Measurements from ENCODE around the gene POU6F2.

The POU6F2 gene

GRCh38 chr7:39247576-39247975 is 269.9 kb downstream of the POU6F2 start:
- Histone ChIP-seq H3K36me3 (ENCODE audit: control insufficient read depth, insufficient read depth, low read length) (no peaks in the 10 kb centered on the region), H3K4me1 (ENCODE audit: control insufficient read depth, insufficient read depth, low read length, poor library complexity, severe bottlenecking) (no peaks in the 10 kb centered on the region), H3K27me3 (replicated peaks; ENCODE audit: control insufficient read depth, insufficient read depth, low read length, poor library complexity, severe bottlenecking) (no peaks in the 10 kb centered on the region), H3K4me3 (ENCODE audit: insufficient read depth, low read depth, low read length, poor library complexity, severe bottlenecking) (no peak overlapping the region), H3K9me3 (ENCODE audit: control insufficient read depth, low read length) (no peaks in the 10 kb centered on the region), H3K27ac (ENCODE audit: insufficient read depth, low read length, poor library complexity, severe bottlenecking) (no peak overlapping the region)
- no peak for DNase-seq

- H3K9me3 ChIP-seq (ENCODE audit: control insufficient read depth, low read length) = no peaks in the 10 kb centered on the region
- DNase-seq = no peak
- H3K4me1 ChIP-seq (ENCODE audit: control insufficient read depth, insufficient read depth, low read length, poor library complexity, severe bottlenecking) = no peaks in the 10 kb centered on the region
- no peak overlapping the region for H3K4me3 ChIP-seq (ENCODE audit: insufficient read depth, low read depth, low read length, poor library complexity, severe bottlenecking)
- H3K36me3 ChIP-seq (ENCODE audit: control insufficient read depth, insufficient read depth, low read length) = no peaks in the 10 kb centered on the region
- no peaks in the 10 kb centered on the region for H3K27me3 ChIP-seq (replicated peaks; ENCODE audit: control insufficient read depth, insufficient read depth, low read length, poor library complexity, severe bottlenecking)
- H3K27ac ChIP-seq (ENCODE audit: insufficient read depth, low read length, poor library complexity, severe bottlenecking) = no peak overlapping the region
Measured at GRCh38 chr7:39248041-39248691, 270.5 kb downstream of the POU6F2 start.

GRCh38 chr7:39248692-39249090 is 271.0 kb downstream of the POU6F2 start:
- Histone ChIP-seq H3K9me3 (ENCODE audit: control insufficient read depth, low read length) (no peaks in the 10 kb centered on the region), H3K27me3 (replicated peaks; ENCODE audit: control insufficient read depth, insufficient read depth, low read length, poor library complexity, severe bottlenecking) (no peaks in the 10 kb centered on the region), H3K27ac (ENCODE audit: insufficient read depth, low read length, poor library complexity, severe bottlenecking) (no peak overlapping the region), H3K4me3 (ENCODE audit: insufficient read depth, low read depth, low read length, poor library complexity, severe bottlenecking) (no peak overlapping the region), H3K4me1 (ENCODE audit: control insufficient read depth, insufficient read depth, low read length, poor library complexity, severe bottlenecking) (no peaks in the 10 kb centered on the region), H3K36me3 (ENCODE audit: control insufficient read depth, insufficient read depth, low read length) (no peaks in the 10 kb centered on the region)
- no peak for DNase-seq

DNA sequence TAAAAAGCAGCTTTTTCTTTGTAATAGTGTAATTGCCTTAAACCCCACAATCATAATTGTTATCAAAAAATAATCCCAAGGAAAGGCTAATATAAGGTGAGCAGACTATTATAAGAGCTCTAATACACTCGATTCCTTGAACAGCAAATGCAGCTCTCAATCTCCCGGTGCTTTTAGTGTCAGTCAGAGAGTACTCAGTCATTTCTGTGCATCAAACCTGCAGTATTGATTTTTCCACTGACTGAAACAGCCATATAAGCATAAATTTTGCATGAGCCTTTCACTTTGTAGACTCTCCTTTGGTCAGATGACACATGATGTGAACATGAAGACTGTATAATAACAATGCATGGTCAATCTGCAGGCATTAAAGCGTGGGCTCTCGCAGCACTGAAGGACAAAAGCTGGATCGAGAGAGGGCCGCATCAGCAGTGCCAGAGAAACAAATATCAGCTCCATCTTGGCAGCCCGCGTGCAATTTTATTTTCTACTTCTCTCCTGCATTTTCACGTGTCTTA is 272.0 kb downstream of the POU6F2 start:
- no peak for DNase-seq
- Histone ChIP-seq H3K27ac (ENCODE audit: insufficient read depth, low read length, poor library complexity, severe bottlenecking) (no peak overlapping the region), H3K36me3 (ENCODE audit: control insufficient read depth, insufficient read depth, low read length) (no peaks in the 10 kb centered on the region)

DNA sequence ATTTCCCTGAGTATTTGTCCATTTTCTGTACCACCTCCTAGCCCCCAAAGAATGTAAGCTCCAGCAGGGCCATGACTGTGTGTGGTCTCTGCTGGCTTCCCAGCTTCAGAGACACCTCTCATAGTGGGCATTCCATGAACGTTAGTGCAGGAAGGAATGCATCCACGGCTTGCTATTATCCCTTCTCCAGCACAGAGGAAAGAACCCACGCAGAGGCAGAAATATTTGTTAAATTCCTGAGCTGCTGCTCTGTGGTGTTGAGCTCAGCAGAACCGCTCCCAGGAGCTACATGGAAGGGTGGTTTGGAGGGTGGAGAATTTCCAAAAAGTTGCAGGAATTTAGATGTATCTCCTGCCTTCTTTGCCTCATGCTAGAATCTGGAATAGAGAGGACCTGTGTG is 275.2 kb downstream of the POU6F2 start:
- no peaks in the 10 kb centered on the region for H3K4me1 ChIP-seq (ENCODE audit: control insufficient read depth, insufficient read depth, low read length, poor library complexity, severe bottlenecking)
- DNase-seq = no peak

More for the DNA sequence above, 272.0 kb downstream of the POU6F2 start:
- no peak overlapping the region for H3K4me3 ChIP-seq (ENCODE audit: insufficient read depth, low read depth, low read length, poor library complexity, severe bottlenecking)
- no peaks in the 10 kb centered on the region for H3K27me3 ChIP-seq (replicated peaks; ENCODE audit: control insufficient read depth, insufficient read depth, low read length, poor library complexity, severe bottlenecking)
- H3K4me1 ChIP-seq (ENCODE audit: control insufficient read depth, insufficient read depth, low read length, poor library complexity, severe bottlenecking) = no peaks in the 10 kb centered on the region
- no peaks in the 10 kb centered on the region for H3K9me3 ChIP-seq (ENCODE audit: control insufficient read depth, low read length)

DNA sequence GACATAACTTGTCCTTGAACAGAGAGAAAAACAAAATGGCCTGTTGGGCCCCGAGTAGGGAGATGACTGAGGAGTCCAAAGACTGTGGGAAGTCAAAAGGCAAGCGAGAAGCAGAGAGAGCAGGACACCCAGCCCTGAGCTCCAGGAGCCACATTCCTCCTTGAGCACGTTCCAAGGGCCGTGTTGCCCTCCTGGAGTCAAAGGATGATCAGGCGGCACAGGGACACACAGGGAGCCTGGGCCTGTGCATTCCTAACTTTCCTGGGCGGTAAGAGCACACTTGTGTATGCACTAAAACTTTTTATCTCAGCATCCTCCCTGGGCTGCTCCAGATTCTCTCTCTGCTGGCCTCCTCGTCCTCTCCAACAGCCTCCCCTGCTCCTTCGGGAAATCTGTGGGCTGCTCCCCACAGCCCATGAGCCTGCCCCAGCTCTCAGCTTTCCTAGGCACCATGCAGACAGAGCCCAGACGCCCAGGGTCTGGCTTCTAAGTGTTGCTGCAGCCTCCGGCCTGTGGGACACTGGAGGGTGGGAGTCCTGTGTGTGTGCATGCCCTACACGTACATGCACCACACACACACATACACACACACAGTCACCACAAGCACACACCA is 281.8 kb downstream of the POU6F2 start:
- Histone ChIP-seq H3K36me3 (ENCODE audit: control insufficient read depth, insufficient read depth, low read length) (no peaks in the 10 kb centered on the region), H3K27me3 (replicated peaks; ENCODE audit: control insufficient read depth, insufficient read depth, low read length, poor library complexity, severe bottlenecking) (no peaks in the 10 kb centered on the region), H3K4me1 (ENCODE audit: control insufficient read depth, insufficient read depth, low read length, poor library complexity, severe bottlenecking) (no peaks in the 10 kb centered on the region), H3K4me3 (ENCODE audit: insufficient read depth, low read depth, low read length, poor library complexity, severe bottlenecking) (no peak overlapping the region), H3K9me3 (ENCODE audit: control insufficient read depth, low read length) (no peaks in the 10 kb centered on the region), H3K27ac (ENCODE audit: insufficient read depth, low read length, poor library complexity, severe bottlenecking) (no peak overlapping the region)
- no peak for DNase-seq

More for the DNA sequence above, 275.2 kb downstream of the POU6F2 start:
- no peak overlapping the region for H3K27ac ChIP-seq (ENCODE audit: insufficient read depth, low read length, poor library complexity, severe bottlenecking)
- no peaks in the 10 kb centered on the region for H3K36me3 ChIP-seq (ENCODE audit: control insufficient read depth, insufficient read depth, low read length)
- H3K4me3 ChIP-seq (ENCODE audit: insufficient read depth, low read depth, low read length, poor library complexity, severe bottlenecking) = no peak overlapping the region
- no peaks in the 10 kb centered on the region for H3K27me3 ChIP-seq (replicated peaks; ENCODE audit: control insufficient read depth, insufficient read depth, low read length, poor library complexity, severe bottlenecking)
- no peaks in the 10 kb centered on the region for H3K9me3 ChIP-seq (ENCODE audit: control insufficient read depth, low read length)

- no peaks in the 10 kb centered on the region for H3K4me1 ChIP-seq (ENCODE audit: control insufficient read depth, insufficient read depth, low read length, poor library complexity, severe bottlenecking)
- no peak overlapping the region for H3K4me3 ChIP-seq (ENCODE audit: insufficient read depth, low read depth, low read length, poor library complexity, severe bottlenecking)
- H3K9me3 ChIP-seq (ENCODE audit: control insufficient read depth, low read length) = no peaks in the 10 kb centered on the region
- no peaks in the 10 kb centered on the region for H3K27me3 ChIP-seq (replicated peaks; ENCODE audit: control insufficient read depth, insufficient read depth, low read length, poor library complexity, severe bottlenecking)
- DNase-seq = no peak
- H3K36me3 ChIP-seq (ENCODE audit: control insufficient read depth, insufficient read depth, low read length) = no peaks in the 10 kb centered on the region
- no peak overlapping the region for H3K27ac ChIP-seq (ENCODE audit: insufficient read depth, low read length, poor library complexity, severe bottlenecking)
Measured at GRCh38 chr7:39260279-39260844, 282.7 kb downstream of the POU6F2 start.

DNA sequence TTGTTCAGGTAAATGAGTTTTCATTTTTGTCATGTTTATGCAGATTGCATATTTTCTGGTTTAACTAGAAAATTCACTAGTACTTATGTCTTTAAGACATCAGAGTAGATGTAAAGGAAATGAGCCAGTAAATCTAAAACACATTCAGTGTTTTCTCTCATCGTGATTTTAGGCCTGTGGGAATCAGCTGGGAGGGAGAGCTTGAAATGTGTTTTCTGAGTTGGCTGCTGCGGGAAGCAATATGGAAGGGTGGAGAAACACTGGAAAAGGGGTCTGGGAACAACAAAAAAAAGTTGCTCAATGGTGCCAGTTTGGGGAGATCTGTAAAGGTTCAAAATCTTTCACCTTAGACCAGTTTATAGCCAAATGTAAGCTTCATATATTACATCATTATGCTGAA is 284.1 kb downstream of the POU6F2 start:
- Histone ChIP-seq H3K4me1 (ENCODE audit: control insufficient read depth, insufficient read depth, low read length, poor library complexity, severe bottlenecking) (no peaks in the 10 kb centered on the region), H3K36me3 (ENCODE audit: control insufficient read depth, insufficient read depth, low read length) (no peaks in the 10 kb centered on the region), H3K27me3 (replicated peaks; ENCODE audit: control insufficient read depth, insufficient read depth, low read length, poor library complexity, severe bottlenecking) (no peaks in the 10 kb centered on the region), H3K27ac (ENCODE audit: insufficient read depth, low read length, poor library complexity, severe bottlenecking) (no peak overlapping the region), H3K9me3 (ENCODE audit: control insufficient read depth, low read length) (no peaks in the 10 kb centered on the region), H3K4me3 (ENCODE audit: insufficient read depth, low read depth, low read length, poor library complexity, severe bottlenecking) (no peak overlapping the region)
- no peak for DNase-seq

- Histone ChIP-seq H3K4me3 (ENCODE audit: insufficient read depth, low read depth, low read length, poor library complexity, severe bottlenecking) (no peak overlapping the region), H3K4me1 (ENCODE audit: control insufficient read depth, insufficient read depth, low read length, poor library complexity, severe bottlenecking) (no peaks in the 10 kb centered on the region), H3K27ac (ENCODE audit: insufficient read depth, low read length, poor library complexity, severe bottlenecking) (no peak overlapping the region), H3K9me3 (ENCODE audit: control insufficient read depth, low read length) (no peaks in the 10 kb centered on the region), H3K36me3 (ENCODE audit: control insufficient read depth, insufficient read depth, low read length) (no peaks in the 10 kb centered on the region), H3K27me3 (replicated peaks; ENCODE audit: control insufficient read depth, insufficient read depth, low read length, poor library complexity, severe bottlenecking) (no peaks in the 10 kb centered on the region)
- DNase-seq = no peak
Measured at GRCh38 chr7:39265641-39266591, 288.2 kb downstream of the POU6F2 start.
